OCI-LY7 (cell line): ENCODE data around the gene ZNF649. TPM values are rescaled to one million over a fixed set of nuclear protein-coding genes. Genes with fewer than 3 reads are reported as not detected.

Source experiments
- Bru-seq: library from RNA; stranded (reverse); fragments of 400-500 nt; gene quantifications from one replicate; lab custom pipeline; 2021; lab: Mats Ljungman, UMichigan
- BruChase-seq, 2 experiments: library from RNA; stranded (reverse); fragments of 400-500 nt; gene quantifications; one replicate each; lab custom pipeline; 2021; lab: Mats Ljungman, UMichigan
- BruUV-seq: library from RNA; stranded (reverse); fragments of 400-500 nt; replicated peaks from 2 replicates; lab custom pipeline; 2021; lab: Mats Ljungman, UMichigan
- CTCF ChIA-PET: fragments of 300-600 bp; sonication (Branson Sonifier 250); formaldehyde crosslinking; loops from one replicate; lab custom pipeline; 2022; ENCODE audit warnings: antibody characterized with exemption; ENCODE audit not compliant: unreplicated experiment; lab: Charles Lee
- POLR2A ChIA-PET: fragments of 300-600 bp; sonication (Branson Sonifier 250); formaldehyde crosslinking; loops from one replicate; lab custom pipeline; 2022; ENCODE audit warnings: antibody characterized with exemption; lab: Charles Lee
- DNase-seq: peaks from one replicate; pipeline ENCODE4 v3.0.0-alpha.2; 2015; ENCODE audit warnings: low spot score
- H2AFZ ChIP-seq: fragments of 200-600 bp; sonication (generic), shearing (Covaris generic); 2 replicates; pipeline ENCODE4 v1.6.1; 2014; ENCODE audit warnings: mild to moderate bottlenecking, antibody characterized with exemption, low read length, moderate library complexity
- H3K27ac ChIP-seq: fragments of 200-600 bp; sonication (generic); 2 replicates; pipeline ENCODE4 v1.5.1; 2014; ENCODE audit warnings: mixed run types, low read depth, mild to moderate bottlenecking, moderate library complexity, low read length, inconsistent platforms; ENCODE audit not compliant: poor library complexity, severe bottlenecking
- H3K36me3 ChIP-seq: fragments of 200-600 bp; sonication (generic); 2 replicates; pipeline ENCODE4 v1.6.1; 2014; ENCODE audit warnings: mild to moderate bottlenecking, antibody characterized with exemption, low read length, moderate library complexity, mixed read lengths; ENCODE audit not compliant: insufficient read depth
- H3K4me1 ChIP-seq: fragments of 200-600 bp; sonication (generic); 2 replicates; pipeline ENCODE4 v1.5.1; 2014; ENCODE audit warnings: mild to moderate bottlenecking, low read length; ENCODE audit not compliant: insufficient read depth, poor library complexity, severe bottlenecking
- H3K4me2 ChIP-seq: fragments of 200-600 bp; sonication (generic); 2 replicates; pipeline ENCODE4 v1.6.1; 2014; ENCODE audit warnings: mild to moderate bottlenecking, low read length
- H3K4me3 ChIP-seq: fragments of 200-600 bp; sonication (generic); 2 replicates; pipeline ENCODE4 v1.5.1; 2014; ENCODE audit warnings: mild to moderate bottlenecking, low read depth, low read length; ENCODE audit not compliant: poor library complexity, severe bottlenecking
- H3K79me2 ChIP-seq: fragments of 200-600 bp; sonication (generic); 2 replicates; pipeline ENCODE4 v1.6.1; 2016; ENCODE audit warnings: low read depth, mild to moderate bottlenecking, low read length, moderate library complexity, mixed read lengths; ENCODE audit not compliant: insufficient read depth
- H3K9me2 ChIP-seq: fragments of 200-600 bp; sonication (generic); 2 replicates; pipeline ENCODE4 v1.6.1; 2016; ENCODE audit warnings: mild to moderate bottlenecking, low read length, mixed read lengths; ENCODE audit not compliant: insufficient read depth
- H3K9me3 ChIP-seq: fragments of 200-600 bp; sonication (generic); 2 replicates; pipeline ENCODE4 v1.6.1; 2014; ENCODE audit warnings: mild to moderate bottlenecking, mixed run types, low read length, mixed read lengths
- H4K20me1 ChIP-seq: fragments of 200-600 bp; sonication (generic); 2 replicates; pipeline ENCODE4 v1.6.1; 2014; ENCODE audit warnings: mild to moderate bottlenecking, antibody characterized with exemption, low read length, moderate library complexity, mixed read lengths; ENCODE audit not compliant: insufficient read depth
- CTCF ChIP-seq: fragments of 200-600 bp; sonication (generic); conservative IDR thresholded peaks from 2 replicates; pipeline ENCODE4 v1.5.1; 2014; ENCODE audit warnings: mild to moderate bottlenecking, antibody characterized with exemption, low read length, moderate library complexity, mixed read lengths
- EZH2phosphoT487 ChIP-seq: fragments of 200-600 bp; sonication (generic); IDR thresholded peaks from 2 replicates; pipeline ENCODE4 v1.6.1; 2018; ENCODE audit warnings: low read depth, borderline replicate concordance, mild to moderate bottlenecking, mixed run types, antibody characterized with exemption, low read length, moderate library complexity, mixed read lengths
- intact Hi-C: fragments of 100-400 bp; cut with micrococcal nuclease; formaldehyde crosslinking; loops from one replicate; pipeline ENCODE4 v1.10.0; 2022; ENCODE audit not compliant: unreplicated experiment
- long read RNA-seq: library from polyadenylated mRNA; stranded (forward); transcript quantifications from one replicate; pipeline ENCODE4 v2.0.0, GENCODE V29; 2022
- total RNA-seq, 2 experiments: library from RNA; depleted of rRNA in 1 of 2; stranded (reverse); fragments of >200 nt in 1 of 2; shearing (Covaris generic) in 1 of 2; gene quantifications; 2 replicates each; pipeline ENCODE4 v1.2.3, GENCODE V29; 2014 to 2022

ZNF649 gene
- total RNA-seq (2014; rRNA removed; shearing (Covaris generic)) = 5.9 and 8.3 TPM in 2 replicates
- total RNA-seq (2022) = 2.4 and 3.6 TPM in 2 replicates
- percentile 53 among the genes with signal in this experiment for Bru-seq, nascent RNA
- BruChase-seq, experiment 1, labeled RNA remaining after a 6-hour chase = percentile 37 among the genes with signal in this experiment
- percentile 48 among the genes with signal in this experiment for BruChase-seq, experiment 2, labeled RNA remaining after a 2-hour chase
- long read RNA-seq, partial matches to known transcripts = 0 of 1 reads
- long read RNA-seq, other reads (novel, unspliced or antisense) = 0 of 1 reads

- ChIA-PET POLR2A (no interaction called here), CTCF (no interaction called here)
- no peak within 1 kb of the TSS for H3K27ac ChIP-seq
- H2AFZ ChIP-seq = peak within 1 kb of the TSS; percentile 73
- H3K4me1 ChIP-seq = peaks cover 4% of the 10 kb centered on the region
- H3K9me3 ChIP-seq = 0 out of 2 replicates have a peak, but pooled peaks cover 10% of the 10 kb centered on the region
- peaks cover 24% of the 10 kb centered on the region for H3K36me3 ChIP-seq
- intact Hi-C loops = no loop called here
- H3K4me3 ChIP-seq = peak within 1 kb of the TSS; percentile 78
- H3K9me2 ChIP-seq = no peaks in the 10 kb centered on the region
- DNase-seq = peak; percentile 81
- peak within 1 kb of the TSS; percentile 53 for H3K4me2 ChIP-seq
- BruUV-seq = no TSS peak
- peaks cover 5% of the 10 kb centered on the region; the same call in 1 of the 2 replicates for H3K79me2 ChIP-seq
- TF ChIP-seq EZH2phosphoT487 (no peak), CTCF (no peak; the same call in 1 of the 2 replicates)
- H4K20me1 ChIP-seq = no peaks in the 10 kb centered on the region
Observed at GRCh38 chr19:51904331-51905165, at the start of gene ZNF649. ZNF649 (minus strand) TSS chr19:51905017; CDS start chr19:51900107, 4,910 bp downstream.

GRCh38 chr19:51948975-51949374 lies 44.2 kb upstream of the ZNF649 start:
- no peaks in the 10 kb centered on the region for H3K79me2 ChIP-seq
- H3K9me3 ChIP-seq = peaks cover 23% of the 10 kb centered on the region; the same call in 1 of the 2 replicates
- no TSS peak for BruUV-seq
- intact Hi-C loops = no loop called here
- POLR2A ChIA-PET = no interaction called here
- CTCF ChIA-PET = no interaction called here
- H3K36me3 ChIP-seq = peaks cover 20% of the 10 kb centered on the region
- peaks cover 4% of the 10 kb centered on the region for H3K4me1 ChIP-seq
- TF ChIP-seq CTCF (no peak), EZH2phosphoT487 (no peak)
- no peaks in the 10 kb centered on the region for H4K20me1 ChIP-seq
- no peak overlapping the region for H3K4me3 ChIP-seq
- H3K27ac ChIP-seq = no peak overlapping the region
- H3K9me2 ChIP-seq = no peaks in the 10 kb centered on the region
- no peak for DNase-seq
- H2AFZ ChIP-seq = no peak overlapping the region
- no peak overlapping the region for H3K4me2 ChIP-seq
